IPS-11a (cell line): Measurements from ENCODE around the gene ACSL4.

ENCODE experiments used
- H3K4me3 ChIP-seq: one replicate; pipeline ENCODE4 v1.5.1; 2013; ENCODE audit warnings: low read depth, low read length, control low read depth

Gene ACSL4

GRCh38 chrX:109619771-109620170 lies 113.3 kb downstream of the ACSL4 start:
- no peak overlapping the region for H3K4me3 ChIP-seq

- no peak overlapping the region for H3K4me3 ChIP-seq
Measured at GRCh38 chrX:109614951-109615350, 118.1 kb downstream of the ACSL4 start.

GRCh38 chrX:109601486-109601885 lies 131.6 kb downstream of the ACSL4 start:
- H3K4me3 ChIP-seq = no peak overlapping the region

- no peak overlapping the region for H3K4me3 ChIP-seq
Measured at GRCh38 chrX:109600237-109600651, 132.8 kb downstream of the ACSL4 start.

GRCh38 chrX:109596015-109596414 lies 137.0 kb downstream of the ACSL4 start:
- no peak overlapping the region for H3K4me3 ChIP-seq
